GM08714 (cell line): ENCODE data around the gene XPC.

Source experiments
- H3K4me3 ChIP-seq: fragments of 200-500 bp; sonication (Bioruptor generic); 2 replicates; pipeline ENCODE4 v1.5.1; 2014; ENCODE audit warnings: mild to moderate bottlenecking, low read length, inconsistent platforms
- ZNF274 ChIP-seq: IDR thresholded peaks from 2 replicates; pipeline ENCODE4 v1.6.1; 2012; ENCODE audit warnings: mild to moderate bottlenecking, low read depth, low read length

Gene XPC

DNA sequence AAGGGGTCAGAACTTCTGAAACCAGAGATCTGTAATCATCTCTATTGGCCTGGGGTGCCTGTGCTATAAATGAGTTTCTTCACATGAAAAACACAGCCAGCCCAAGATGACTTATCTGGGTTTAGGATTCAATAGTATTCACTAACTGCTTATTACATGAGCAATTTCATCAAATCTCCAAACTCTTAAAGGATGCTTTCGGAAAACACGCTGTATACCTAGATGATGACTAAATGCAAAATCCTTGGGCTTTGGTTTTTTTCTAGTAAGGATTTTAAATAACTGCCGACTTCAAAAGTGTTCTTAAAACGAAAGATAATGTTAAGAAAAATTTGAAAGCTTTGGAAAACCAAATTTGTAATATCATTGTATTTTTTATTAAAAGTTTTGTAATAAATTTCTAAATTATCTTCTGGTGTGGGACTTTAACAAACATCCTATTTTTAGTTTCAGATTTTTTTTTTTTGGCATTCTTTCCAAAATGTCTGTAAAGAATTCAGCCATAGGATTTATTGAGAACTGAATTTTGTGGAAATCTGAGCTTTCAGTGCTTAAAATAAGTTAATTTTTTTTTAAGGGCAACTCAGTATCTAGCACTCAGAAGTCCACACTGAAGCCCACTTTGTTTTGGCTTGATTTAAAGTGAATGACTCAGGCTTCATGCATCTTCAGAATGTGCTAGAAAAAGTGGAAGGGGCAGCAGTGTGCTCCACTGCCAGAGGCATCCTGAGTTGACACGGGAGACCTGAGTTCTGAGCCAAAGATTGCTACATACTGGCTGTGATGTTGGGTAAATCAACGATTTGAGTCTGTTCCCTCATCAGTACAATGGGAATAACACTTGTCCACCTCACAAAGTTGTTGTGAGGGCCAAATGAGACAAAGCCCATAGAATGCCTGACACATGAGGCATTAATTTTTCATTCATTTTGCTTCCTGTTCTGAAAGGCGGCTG, 34.9 kb downstream of the XPC start:
- no peak overlapping the region for H3K4me3 ChIP-seq
- no peak for TF ChIP-seq ZNF274

DNA sequence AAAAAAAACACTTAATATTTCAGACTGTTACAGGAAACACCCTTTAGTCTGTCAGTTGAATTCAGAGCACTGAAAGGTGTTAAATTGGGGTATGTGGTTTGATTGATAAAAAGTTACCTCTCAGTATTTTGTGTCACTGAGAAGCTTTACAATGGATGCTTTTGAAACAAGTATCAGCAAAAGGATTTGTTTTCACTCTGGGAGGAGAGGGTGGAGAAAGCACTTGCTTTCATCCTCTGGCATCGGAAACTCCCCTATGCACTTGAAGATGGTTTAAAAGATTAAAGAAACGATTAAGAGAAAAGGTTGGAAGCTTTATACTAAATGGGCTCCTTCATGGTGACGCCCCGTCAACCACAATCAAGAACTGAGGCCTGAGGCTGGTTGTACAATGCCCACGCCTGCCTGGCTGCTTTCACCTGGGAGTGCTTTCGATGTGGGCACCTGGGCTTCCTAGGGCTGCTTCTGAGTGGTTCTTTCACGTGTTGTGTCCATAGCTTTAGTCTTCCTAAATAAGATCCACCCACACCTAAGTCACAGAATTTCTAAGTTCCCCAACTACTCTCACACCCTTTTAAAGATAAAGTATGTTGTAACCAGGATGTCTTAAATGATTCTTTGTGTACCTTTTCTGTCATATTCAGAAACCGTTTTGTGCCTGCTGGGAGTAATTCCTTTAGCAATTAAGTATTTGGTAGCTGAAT, 35.7 kb downstream of the XPC start:
- TF ChIP-seq ZNF274, result no peak
- no peak overlapping the region for H3K4me3 ChIP-seq

DNA sequence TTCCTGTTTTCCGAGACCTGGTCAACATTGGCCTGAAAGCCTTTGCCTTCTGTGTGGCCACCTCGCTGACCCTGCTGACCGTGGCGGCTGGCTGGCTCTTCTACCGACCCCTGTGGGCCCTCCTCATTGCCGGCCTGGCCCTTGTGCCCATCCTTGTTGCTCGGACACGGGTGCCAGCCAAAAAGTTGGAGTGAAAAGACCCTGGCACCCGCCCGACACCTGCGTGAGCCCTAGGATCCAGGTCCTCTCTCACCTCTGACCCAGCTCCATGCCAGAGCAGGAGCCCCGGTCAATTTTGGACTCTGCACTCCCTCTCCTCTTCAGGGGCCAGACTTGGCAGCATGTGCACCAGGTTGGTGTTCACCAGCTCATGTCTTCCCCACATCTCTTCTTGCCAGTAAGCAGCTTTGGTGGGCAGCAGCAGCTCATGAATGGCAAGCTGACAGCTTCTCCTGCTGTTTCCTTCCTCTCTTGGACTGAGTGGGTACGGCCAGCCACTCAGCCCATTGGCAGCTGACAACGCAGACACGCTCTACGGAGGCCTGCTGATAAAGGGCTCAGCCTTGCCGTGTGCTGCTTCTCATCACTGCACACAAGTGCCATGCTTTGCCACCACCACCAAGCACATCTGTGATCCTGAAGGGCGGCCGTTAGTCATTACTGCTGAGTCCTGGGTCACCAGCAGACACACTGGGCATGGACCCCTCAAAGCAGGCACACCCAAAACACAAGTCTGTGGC, 36.6 kb downstream of the XPC start:
- no peak overlapping the region for H3K4me3 ChIP-seq
- TF ChIP-seq ZNF274, result no peak

DNA sequence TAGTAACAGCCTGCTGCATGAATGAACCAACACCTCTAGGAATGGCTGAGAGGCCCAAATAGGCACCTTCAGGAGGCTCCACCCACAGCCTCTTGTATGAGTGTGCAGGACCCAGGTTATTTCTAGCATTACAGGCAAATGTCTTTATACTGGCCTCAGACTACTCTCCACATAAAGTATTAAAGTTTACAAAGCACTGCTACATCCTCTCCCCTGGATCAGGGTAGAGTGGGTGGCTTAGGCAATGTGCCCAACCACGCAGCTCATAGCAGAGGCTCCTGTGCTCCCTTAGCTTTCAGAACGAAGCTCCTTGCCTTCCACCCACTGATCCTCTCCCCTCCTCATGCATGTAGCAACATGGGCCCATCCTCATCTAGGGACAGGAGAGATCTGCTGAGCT, 37.3 kb downstream of the XPC start:
- H3K4me3 ChIP-seq, result no peak overlapping the region
- TF ChIP-seq ZNF274, result no peak

DNA sequence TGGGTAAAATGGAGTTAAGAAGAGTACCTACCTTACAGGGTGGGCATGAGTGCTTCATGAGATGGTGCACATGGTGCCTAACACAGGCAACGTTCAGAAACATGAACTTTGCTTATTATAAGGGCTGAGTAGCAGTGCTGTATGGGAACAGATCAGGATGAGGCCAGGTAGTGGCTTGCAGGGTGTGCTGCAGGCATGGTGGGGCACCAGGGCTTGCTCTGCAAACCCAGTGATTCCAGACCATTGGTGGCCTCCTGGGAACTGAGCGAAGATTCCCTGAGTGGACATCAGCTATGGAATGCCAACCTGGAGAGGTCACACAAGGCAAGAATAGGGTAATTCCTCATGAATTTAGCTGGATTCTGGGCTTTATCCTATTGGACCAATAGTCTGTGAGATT, 37.7 kb downstream of the XPC start:
- no peak overlapping the region for H3K4me3 ChIP-seq
- no peak for TF ChIP-seq ZNF274

DNA sequence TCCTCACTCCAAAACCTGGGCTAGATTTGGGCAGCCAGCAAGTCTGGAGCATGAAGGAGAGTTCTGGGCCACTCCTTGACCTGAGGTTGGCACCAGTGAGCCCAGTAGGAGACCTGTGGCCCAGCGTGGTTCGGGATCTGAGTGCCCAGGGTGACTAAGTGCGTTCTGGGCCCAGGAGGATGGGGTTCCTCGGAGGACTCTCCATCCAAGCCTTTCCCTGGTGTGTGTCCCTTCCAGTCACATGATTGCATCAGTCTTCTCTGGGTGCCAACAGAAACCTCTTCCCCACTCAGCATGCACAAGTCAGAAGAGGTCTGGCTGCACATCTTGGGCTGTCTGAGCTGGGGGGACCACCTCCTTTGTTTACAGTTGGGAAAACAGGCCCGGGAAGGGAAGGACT, 38.6 kb downstream of the XPC start:
- H3K4me3 ChIP-seq, result no peak overlapping the region
- no peak for TF ChIP-seq ZNF274

DNA sequence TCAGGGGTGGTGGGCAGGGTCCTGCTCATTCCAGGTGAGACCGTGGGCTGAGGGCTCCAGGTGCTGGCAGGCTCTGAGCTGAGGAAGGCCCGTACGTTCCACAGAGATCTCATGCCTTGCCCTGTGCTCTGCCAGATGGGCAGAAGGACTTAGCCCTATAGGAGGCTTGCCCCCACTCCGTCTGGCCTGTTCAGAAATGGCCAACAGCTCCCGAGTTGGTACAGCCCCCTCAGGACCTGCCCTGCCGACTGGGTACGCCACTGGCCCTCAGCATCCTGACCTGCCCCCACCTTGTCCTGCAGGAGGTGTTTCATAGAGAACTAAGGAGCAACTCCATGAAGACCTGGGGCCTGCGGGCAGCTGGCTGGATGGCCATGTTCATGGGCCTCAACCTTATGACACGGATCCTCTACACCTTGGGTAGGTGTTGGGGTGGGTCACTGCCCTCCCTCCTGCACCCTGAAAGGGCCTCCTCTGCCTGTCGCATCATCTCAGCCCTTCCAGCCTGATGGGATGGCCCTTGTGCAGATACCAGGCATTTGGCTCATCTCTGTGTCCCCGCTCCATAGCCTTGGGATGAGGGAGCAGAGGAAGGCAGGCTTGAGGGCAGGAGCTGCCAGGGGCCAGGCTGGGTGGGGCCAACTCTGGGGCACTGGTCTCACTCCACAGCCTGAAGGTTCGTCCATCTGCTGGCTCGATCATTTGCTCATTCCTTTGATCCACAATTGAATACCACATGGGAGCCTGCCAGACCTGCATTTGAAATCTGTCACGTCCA, 39.3 kb downstream of the XPC start:
- TF ChIP-seq ZNF274, result no peak
- no peak overlapping the region for H3K4me3 ChIP-seq

DNA sequence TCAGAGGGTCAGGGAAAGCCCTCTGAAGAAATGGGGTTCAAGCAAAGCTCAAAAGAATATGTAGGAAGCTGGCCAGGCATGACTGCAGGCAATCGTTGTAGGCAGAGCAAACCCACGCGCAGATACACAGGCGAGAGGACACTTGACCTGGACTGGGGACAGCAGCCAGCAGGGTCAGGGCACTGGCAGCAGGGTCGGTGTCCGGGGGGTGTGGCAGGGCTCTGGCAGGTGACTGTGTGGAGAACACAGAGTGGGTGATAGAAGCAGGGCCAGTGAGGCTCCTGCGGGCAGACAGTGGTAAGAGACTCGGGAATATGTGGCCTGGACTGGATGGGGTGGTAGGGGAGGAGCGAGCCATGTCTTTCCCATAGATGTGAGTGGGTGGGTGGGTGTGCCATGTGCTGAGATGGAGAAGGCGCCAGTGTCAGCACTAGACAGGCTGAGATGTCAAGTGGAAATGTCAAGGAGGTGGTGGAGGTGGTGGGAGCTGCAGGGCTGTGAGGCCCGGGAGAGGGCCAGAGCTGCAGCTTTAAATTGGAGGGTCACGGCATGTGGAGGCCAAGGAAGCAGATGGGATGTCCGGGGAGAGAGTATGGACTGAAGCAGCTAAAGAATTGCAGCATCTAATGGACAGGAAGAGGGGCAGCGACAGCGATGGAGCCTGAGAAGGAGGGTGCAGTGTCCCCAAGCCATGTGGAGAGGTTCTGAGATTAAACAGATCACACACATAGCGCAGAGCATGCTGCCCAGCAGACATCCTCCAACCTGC, 40.1 kb downstream of the XPC start:
- no peak overlapping the region for H3K4me3 ChIP-seq

DNA sequence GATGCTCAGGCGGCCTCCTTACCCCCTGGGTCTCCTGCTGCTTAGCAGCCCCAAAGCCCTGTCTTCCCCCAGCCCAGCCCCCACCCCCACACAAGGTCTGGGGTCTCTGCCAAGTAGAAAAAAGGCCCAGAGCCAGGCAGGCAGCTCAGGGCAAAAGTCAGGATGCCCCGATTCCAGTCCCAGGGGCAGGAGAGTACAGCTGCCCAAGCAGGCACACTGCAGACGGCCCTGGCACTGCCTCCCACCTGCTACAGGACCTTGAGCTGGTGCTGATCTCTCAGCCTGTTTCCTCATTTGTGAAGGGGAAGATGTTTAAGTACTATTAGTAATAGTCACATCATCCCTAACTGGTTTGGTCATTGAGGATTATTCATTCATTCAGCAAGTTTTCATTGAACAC, 41.0 kb downstream of the XPC start:
- H3K4me3 ChIP-seq, result no peak overlapping the region
- no peak for TF ChIP-seq ZNF274

More for the DNA sequence above, 40.1 kb downstream of the XPC start:
- TF ChIP-seq ZNF274, result no peak

DNA sequence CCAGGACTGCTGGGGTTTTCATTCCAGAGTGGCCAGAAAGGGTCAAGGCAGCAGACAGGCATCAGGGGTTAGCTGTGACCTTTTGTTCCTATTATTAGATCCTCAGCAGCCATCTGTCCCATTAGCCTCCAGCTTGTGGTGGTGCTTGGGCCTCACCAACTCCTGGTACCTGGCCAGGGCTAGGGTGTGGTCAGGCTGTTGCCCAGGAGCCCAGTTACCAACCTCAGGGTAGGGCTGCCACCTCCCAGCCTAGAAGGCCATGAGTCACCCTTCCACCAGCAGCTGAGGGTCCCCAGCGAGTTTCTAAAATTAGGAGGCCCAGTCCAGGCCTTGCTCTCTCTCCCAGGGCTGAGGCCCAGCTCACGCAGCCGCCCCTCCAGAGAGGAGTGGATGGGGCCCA, 41.4 kb downstream of the XPC start:
- no peak for TF ChIP-seq ZNF274
- H3K4me3 ChIP-seq, result no peak overlapping the region

DNA sequence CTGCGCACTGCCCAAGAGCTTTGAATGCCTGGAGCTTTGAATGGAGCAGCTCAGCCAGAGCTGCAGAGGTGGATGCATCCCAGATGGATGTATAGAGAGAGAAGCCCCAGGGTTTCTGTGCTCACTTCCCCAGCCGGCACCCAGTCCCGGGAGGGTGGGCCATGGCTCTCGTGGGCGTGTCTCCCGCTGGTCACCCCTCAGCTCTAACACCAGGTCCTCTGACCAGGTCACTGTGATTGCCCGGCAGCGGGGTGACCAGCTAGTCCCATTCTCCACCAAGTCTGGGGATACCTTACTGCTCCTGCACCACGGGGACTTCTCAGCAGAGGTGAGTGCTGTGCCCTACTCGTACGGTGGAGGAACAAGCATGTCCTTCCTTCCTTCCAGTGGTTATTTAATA, 42.8 kb downstream of the XPC start:
- no peak overlapping the region for H3K4me3 ChIP-seq
- no peak for TF ChIP-seq ZNF274

DNA sequence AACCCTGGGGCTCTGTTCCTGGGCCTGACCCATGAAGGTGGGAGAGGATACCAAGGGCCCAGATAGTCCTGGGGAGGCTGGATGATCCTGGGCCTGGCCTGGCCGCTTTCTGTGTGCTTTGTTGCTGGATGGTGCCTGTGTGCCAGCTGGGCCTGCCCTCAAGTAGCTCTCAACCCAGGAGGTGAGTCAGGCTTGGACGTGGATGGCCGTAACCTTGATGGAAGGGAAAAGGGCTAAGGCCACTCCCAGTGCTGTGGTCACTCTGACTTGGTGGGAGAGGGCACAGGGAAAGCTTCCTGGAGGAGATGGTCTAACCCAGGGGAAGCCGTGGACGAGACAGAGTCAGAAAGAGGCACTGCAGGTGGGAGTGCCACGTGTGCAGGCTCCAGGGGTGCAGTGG, 44.1 kb downstream of the XPC start:
- no peak for TF ChIP-seq ZNF274
- H3K4me3 ChIP-seq, result no peak overlapping the region

DNA sequence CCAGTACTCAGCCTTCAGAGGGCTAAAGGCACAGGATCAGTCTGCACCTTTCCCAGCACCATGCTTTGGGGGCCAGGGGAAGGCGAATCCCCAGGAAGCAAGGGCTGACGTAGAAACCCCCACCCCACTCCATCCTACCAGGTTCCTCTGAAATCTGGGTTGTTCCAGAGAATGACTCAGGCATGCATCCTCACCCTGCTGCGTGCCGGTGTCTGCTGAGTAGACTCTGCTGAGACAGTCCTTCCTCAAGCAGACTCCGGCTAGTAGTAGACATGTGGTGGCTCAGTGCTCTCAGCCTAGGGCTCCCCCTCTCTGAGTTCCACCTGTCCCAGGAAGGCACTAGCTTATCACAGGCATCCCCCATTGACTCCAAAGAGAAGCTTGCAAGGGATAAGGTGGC, 44.5 kb downstream of the XPC start:
- H3K4me3 ChIP-seq, result no peak overlapping the region
- no peak for TF ChIP-seq ZNF274

DNA sequence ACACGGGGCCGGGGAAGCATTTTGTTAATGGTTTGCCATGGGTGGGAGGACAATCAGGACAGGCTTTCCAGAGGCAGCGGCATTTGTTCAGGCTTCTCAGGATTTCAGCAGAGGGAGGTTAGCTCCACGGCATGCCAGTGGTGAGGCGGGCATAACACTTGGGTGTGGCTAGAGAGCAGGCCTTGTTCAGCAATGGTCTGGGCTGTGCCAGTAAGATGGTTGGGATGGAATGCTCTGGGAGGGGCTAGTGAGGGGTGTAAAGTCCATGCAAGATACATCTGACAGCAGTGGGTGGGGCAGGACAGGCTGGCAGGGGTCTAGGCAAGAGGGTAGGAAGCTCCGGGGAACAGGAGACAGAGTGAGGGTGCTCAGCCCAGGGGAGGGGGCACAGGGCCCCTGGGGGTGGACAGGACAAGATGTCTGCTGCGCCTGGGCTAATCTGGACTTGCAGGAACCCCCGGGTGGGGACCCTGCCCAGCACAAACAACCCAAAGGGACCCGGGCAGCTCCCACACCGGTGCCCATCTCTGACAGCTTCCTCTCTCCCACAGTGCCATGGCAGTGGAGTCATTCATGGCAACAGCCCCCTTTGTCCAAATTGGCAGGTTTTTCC, 45.1 kb downstream of the XPC start:
- no peak overlapping the region for H3K4me3 ChIP-seq
- no peak for TF ChIP-seq ZNF274
